Measurements from ENCODE around the gene FBRSL1.

Gene FBRSL1

GRCh38 chr12:132483612-132484011, 6.3 kb upstream of the FBRSL1 start:
- no peak for DNase-seq (ENCODE audit: low read depth)

- no peak for DNase-seq (ENCODE audit: low read depth)
Measured at GRCh38 chr12:132484183-132484890, 5.6 kb upstream of the FBRSL1 start.

- DNase-seq (ENCODE audit: low read depth): no peak
Measured at GRCh38 chr12:132484891-132485441, 5.0 kb upstream of the FBRSL1 start.

GRCh38 chr12:132485619-132486018, 4.3 kb upstream of the FBRSL1 start:
- DNase-seq (ENCODE audit: low read depth): no peak

GRCh38 chr12:132486168-132486567, 3.8 kb upstream of the FBRSL1 start:
- no peak for DNase-seq (ENCODE audit: low read depth)

- DNase-seq (ENCODE audit: low read depth): no peak
Measured at GRCh38 chr12:132486576-132486975, 3.4 kb upstream of the FBRSL1 start.

- DNase-seq (ENCODE audit: low read depth): no peak
Measured at GRCh38 chr12:132487311-132487741, 2.6 kb upstream of the FBRSL1 start.

- no peak for DNase-seq (ENCODE audit: low read depth)
Measured at GRCh38 chr12:132488127-132489077, 1.5 kb upstream of the FBRSL1 start.

- no peak for DNase-seq (ENCODE audit: low read depth)
Measured at GRCh38 chr12:132489078-132489601, 811 bp upstream of the FBRSL1 start.

GRCh38 chr12:132490422-132491137, 629 bp downstream of the FBRSL1 start:
- DNase-seq (ENCODE audit: low read depth): no peak

GRCh38 chr12:132491138-132491663, 1.2 kb downstream of the FBRSL1 start:
- DNase-seq (ENCODE audit: low read depth): no peak

GRCh38 chr12:132491761-132492378, 1.9 kb downstream of the FBRSL1 start:
- no peak for DNase-seq (ENCODE audit: low read depth)

GRCh38 chr12:132492522-132492921, 2.6 kb downstream of the FBRSL1 start:
- DNase-seq (ENCODE audit: low read depth): no peak

GRCh38 chr12:132492951-132493350, 3.0 kb downstream of the FBRSL1 start:
- no peak for DNase-seq (ENCODE audit: low read depth)

GRCh38 chr12:132493482-132494178, 3.7 kb downstream of the FBRSL1 start:
- DNase-seq (ENCODE audit: low read depth): no peak

- DNase-seq (ENCODE audit: low read depth): no peak
Measured at GRCh38 chr12:132494294-132495164, 4.6 kb downstream of the FBRSL1 start.

GRCh38 chr12:132495165-132495544, 5.2 kb downstream of the FBRSL1 start:
- DNase-seq (ENCODE audit: low read depth): no peak

GRCh38 chr12:132495629-132496357, 5.8 kb downstream of the FBRSL1 start:
- DNase-seq (ENCODE audit: low read depth): no peak

GRCh38 chr12:132496358-132496669, 6.4 kb downstream of the FBRSL1 start:
- no peak for DNase-seq (ENCODE audit: low read depth)
